H9 (cell line): ENCODE results near the gene EPB41L4B. TPM values are rescaled to one million over a fixed set of nuclear protein-coding genes. Genes with fewer than 3 reads are reported as not detected.

Experiments used
- DNase-seq: peaks from one replicate; pipeline ENCODE4 v3.0.0-alpha.2; 2017
- H2AFZ ChIP-seq: one replicate; pipeline ENCODE4 v1.6.1; 2013; ENCODE audit warnings: mild to moderate bottlenecking, low read length, control low read depth, moderate library complexity
- H2AK5ac ChIP-seq: 2 replicates; pipeline ENCODE4 v1.6.1; 2013; ENCODE audit warnings: low read length, control low read depth, mixed read lengths; ENCODE audit not compliant: insufficient read length
- H2BK120ac ChIP-seq: one replicate; pipeline ENCODE4 v1.6.1; 2013; ENCODE audit warnings: low read depth, mild to moderate bottlenecking, low read length, control low read depth, inconsistent platforms; ENCODE audit not compliant: poor library complexity, severe bottlenecking
- H2BK12ac ChIP-seq: 2 replicates; pipeline ENCODE4 v1.6.1; 2013; ENCODE audit warnings: low read length, control low read depth, mixed read lengths, low read depth; ENCODE audit not compliant: insufficient read length
- H2BK15ac ChIP-seq: 2 replicates; pipeline ENCODE4 v1.6.1; 2013; ENCODE audit warnings: low read depth, low read length, control low read depth
- H2BK20ac ChIP-seq: one replicate; pipeline ENCODE4 v1.6.1; 2013; ENCODE audit warnings: low read depth, mild to moderate bottlenecking, low read length, control low read depth, inconsistent platforms; ENCODE audit not compliant: poor library complexity, severe bottlenecking
- H2BK5ac ChIP-seq: 2 replicates; pipeline ENCODE4 v1.6.1; 2013; ENCODE audit warnings: low read length, control low read depth, mixed read lengths; ENCODE audit not compliant: insufficient read length
- H3K14ac ChIP-seq: 2 replicates; pipeline ENCODE4 v1.6.1; 2013; ENCODE audit warnings: low read length, control low read depth; ENCODE audit not compliant: insufficient read depth
- H3K18ac ChIP-seq: 2 replicates; pipeline ENCODE4 v1.6.1; 2013; ENCODE audit warnings: low read depth, mild to moderate bottlenecking, mixed read lengths, low read length, control low read depth; ENCODE audit not compliant: insufficient read length
- H3K23ac ChIP-seq: 2 replicates; pipeline ENCODE4 v1.6.1; 2013; ENCODE audit warnings: low read length, control low read depth, mixed read lengths, low read depth; ENCODE audit not compliant: insufficient read length
- H3K23me2 ChIP-seq: 2 replicates; pipeline ENCODE4 v1.6.1; 2013; ENCODE audit warnings: low read depth, mild to moderate bottlenecking, mixed read lengths, low read length, control low read depth; ENCODE audit not compliant: insufficient read length, poor library complexity, severe bottlenecking
- H3K27ac ChIP-seq: 2 replicates; pipeline ENCODE4 v1.5.1; 2013; ENCODE audit warnings: low read length, control low read depth, mixed read lengths, low read depth; ENCODE audit not compliant: insufficient read length
- H3K27me3 ChIP-seq: 2 replicates; pipeline ENCODE4 v1.6.1; 2013; ENCODE audit warnings: low read length, control low read depth, inconsistent platforms; ENCODE audit not compliant: insufficient read depth
- H3K4ac ChIP-seq: 2 replicates; pipeline ENCODE4 v1.6.1; 2013; ENCODE audit warnings: low read depth, mild to moderate bottlenecking, control low read depth, inconsistent platforms, low read length, moderate library complexity
- H3K4me1 ChIP-seq: 2 replicates; pipeline ENCODE4 v1.6.1; 2013; ENCODE audit warnings: low read length, control low read depth, inconsistent platforms; ENCODE audit not compliant: insufficient read depth
- H3K4me2 ChIP-seq: 2 replicates; pipeline ENCODE4 v1.6.1; 2013; ENCODE audit warnings: low read length, control low read depth, mixed read lengths; ENCODE audit not compliant: insufficient read length, insufficient read depth
- H3K56ac ChIP-seq: 2 replicates; pipeline ENCODE4 v1.6.1; 2013; ENCODE audit warnings: low read depth, mild to moderate bottlenecking, mixed read lengths, low read length, control low read depth; ENCODE audit not compliant: insufficient read length
- H3K79me1 ChIP-seq: 2 replicates; pipeline ENCODE4 v1.6.1; 2013; ENCODE audit warnings: low read depth, mild to moderate bottlenecking, moderate library complexity, low read length, control low read depth, inconsistent platforms; ENCODE audit not compliant: insufficient read depth, poor library complexity, severe bottlenecking
- H3K79me2 ChIP-seq: 2 replicates; pipeline ENCODE4 v1.6.1; 2013; ENCODE audit warnings: low read length, control low read depth, inconsistent platforms; ENCODE audit not compliant: insufficient read depth
- H3K9ac ChIP-seq: 2 replicates; pipeline ENCODE4 v1.6.1; 2013; ENCODE audit warnings: low read length, control low read depth, mixed read lengths; ENCODE audit not compliant: insufficient read length; ENCODE audit errors: extremely low read depth
- H3K9me3 ChIP-seq: one replicate; pipeline ENCODE4 v1.6.1; 2013; ENCODE audit warnings: low read depth, low read length, inconsistent platforms; ENCODE audit not compliant: control insufficient read depth
- H3T11ph ChIP-seq: one replicate; pipeline ENCODE4 v1.6.1; 2013; ENCODE audit warnings: mild to moderate bottlenecking, low read length, control low read depth, inconsistent platforms
- H4K20me1 ChIP-seq: one replicate; pipeline ENCODE4 v1.6.1; 2013; ENCODE audit not compliant: control insufficient read depth, insufficient read length, insufficient read depth
- H4K5ac ChIP-seq: 2 replicates; pipeline ENCODE4 v1.6.1; 2013; ENCODE audit warnings: low read depth, mild to moderate bottlenecking, mixed read lengths, low read length, control low read depth; ENCODE audit not compliant: insufficient read length
- H4K8ac ChIP-seq: replicated peaks from 2 replicates; pipeline ENCODE4 v1.6.1; 2013; ENCODE audit warnings: low read length, control low read depth, mixed read lengths, low read depth; ENCODE audit not compliant: insufficient read length
- H4K91ac ChIP-seq: 2 replicates; pipeline ENCODE4 v1.6.1; 2013; ENCODE audit warnings: low read depth, mild to moderate bottlenecking, moderate library complexity, mixed read lengths, low read length, control low read depth; ENCODE audit not compliant: insufficient read length
- H3K27ac Mint-ChIP-seq, 3 experiments: 2 replicates in 2 of 3; 3 replicates in 1 of 3; pipeline ENCODE4 v1.8.0; 2020 to 2021; ENCODE audit warnings: mixed read lengths in 3 of 3, mild to moderate bottlenecking in 1 of 3, moderate library complexity in 1 of 3
- H3K27me3 Mint-ChIP-seq: 2 replicates; pipeline ENCODE4 v1.8.0; 2021; ENCODE audit warnings: low read depth, mild to moderate bottlenecking, moderate library complexity, mixed read lengths
- H3K36me3 Mint-ChIP-seq, 3 experiments: 2 replicates in 2 of 3; 3 replicates in 1 of 3; pipeline ENCODE4 v1.8.0; 2020 to 2021; ENCODE audit warnings: low read depth in 3 of 3, mixed read lengths in 3 of 3; ENCODE audit not compliant: insufficient read depth in 1 of 3
- H3K4me1 Mint-ChIP-seq, 2 experiments: 2 replicates each; pipeline ENCODE4 v1.8.0; 2020; ENCODE audit warnings: mixed read lengths in 2 of 2
- H3K4me3 Mint-ChIP-seq, 2 experiments: 2 replicates in 1 of 2; 3 replicates in 1 of 2; pipeline ENCODE4 v1.8.0; 2020 to 2021; ENCODE audit warnings: mild to moderate bottlenecking in 2 of 2, mixed read lengths in 2 of 2, moderate library complexity in 1 of 2
- H3K9me3 Mint-ChIP-seq, 2 experiments: 2 replicates in 1 of 2; 3 replicates in 1 of 2; pipeline ENCODE4 v1.8.0; 2020; ENCODE audit warnings: mild to moderate bottlenecking in 2 of 2, mixed read lengths in 2 of 2, moderate library complexity in 1 of 2
- CTCF ChIP-seq: fragments of 200-600 bp; sonication (generic); conservative IDR thresholded peaks from 3 replicates; pipeline ENCODE4 v1.8.0; 2021; ENCODE audit warnings: antibody characterized with exemption, mild to moderate bottlenecking
- WGBS: extraction: QIAGEN DNeasy Blood & Tissue Kit; methylation state at CpG from one replicate; pipeline ENCODE4 v1.1.7; 2013; ENCODE audit warnings: missing lambda C conversion rate, low lambda C conversion rate, mixed read lengths; ENCODE audit not compliant: insufficient read length; ENCODE audit errors: extremely low coverage; 5-methylcytosine and 5-hydroxymethylcytosine counted together
- total RNA-seq: library from RNA; stranded (reverse); gene quantifications from 2 replicates; pipeline ENCODE4 v1.2.1, GENCODE V29; 2021

Gene EPB41L4B
- total RNA-seq, 1 experiment from 2014 or later, result 18.9 TPM

DNA sequence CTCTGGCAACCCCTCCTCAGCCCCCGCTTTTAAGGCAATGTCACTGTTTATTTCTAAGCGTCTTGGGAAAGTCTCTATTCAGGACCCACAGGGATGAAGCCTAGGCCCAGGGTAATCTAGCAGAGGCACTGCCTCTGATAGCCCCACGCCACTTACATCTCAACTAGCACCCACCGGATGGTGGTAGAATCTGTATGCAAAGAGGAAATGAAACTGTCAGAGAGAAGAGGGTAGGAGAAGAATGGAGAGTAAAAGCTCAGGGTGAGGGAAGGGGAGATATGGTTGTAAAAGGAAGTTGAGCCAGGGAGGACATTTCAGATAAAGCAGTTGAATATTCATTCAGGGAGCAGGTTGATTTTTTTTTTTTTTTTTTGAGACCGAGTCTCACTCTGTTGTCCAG lies 156.8 kb downstream of the EPB41L4B start:
- H2BK15ac ChIP-seq, result no peak overlapping the region
- H3K27ac ChIP-seq, result no peak overlapping the region
- peaks cover 8 to 10% of the 10 kb centered on the region in 2 experiments; a peak in 4 of 5 replicates for H3K9me3 Mint-ChIP-seq
- H2BK120ac ChIP-seq, result no peak overlapping the region
- no peak overlapping the region for H3K56ac ChIP-seq
- H4K5ac ChIP-seq, result no peak overlapping the region
- H4K91ac ChIP-seq, result no peak overlapping the region
- peaks cover 0 to 15% (median 2%) of the 10 kb centered on the region in 3 experiments; a peak in 5 of 7 replicates for H3K36me3 Mint-ChIP-seq
- no peak overlapping the region for H4K8ac ChIP-seq
- H3K23me2 ChIP-seq, result peaks cover 2% of the 10 kb centered on the region
- no peak overlapping the region for H2AK5ac ChIP-seq
- H2BK12ac ChIP-seq, result no peak overlapping the region
- H3T11ph ChIP-seq, result no peak overlapping the region
- H2BK5ac ChIP-seq, result no peak overlapping the region
- H3K4me1 ChIP-seq, result no peaks in the 10 kb centered on the region
- no peaks in the 10 kb centered on the region for H4K20me1 ChIP-seq
- no peak overlapping the region for H3K4ac ChIP-seq
- no peak overlapping the region for H2AFZ ChIP-seq
- H3K79me1 ChIP-seq, result no peaks in the 10 kb centered on the region
- H3K79me2 ChIP-seq, result no peaks in the 10 kb centered on the region
- no peak overlapping the region for H2BK20ac ChIP-seq
- H3K4me3 Mint-ChIP-seq, result peak overlapping the region in 1 of 2 experiments; percentile 41; a peak in 1 of 5 replicates
- H3K4me1 Mint-ChIP-seq, result peaks cover 9 to 18% of the 10 kb centered on the region in 2 experiments
- H3K4me2 ChIP-seq, result no peak overlapping the region
- no peak overlapping the region for H3K14ac ChIP-seq
- H3K9me3 ChIP-seq, result no peaks in the 10 kb centered on the region
- TF ChIP-seq CTCF, result no peak
- DNase-seq, result no peak
- H3K27me3 ChIP-seq, result no peaks in the 10 kb centered on the region; the same call in 1 of the 2 replicates
- H3K27ac Mint-ChIP-seq, result peak overlapping the region in 1 of 3 experiments; percentile 5; a peak in 3 of 7 replicates
- WGBS, result no CpG with 5 or more reads among the region's 5 CpGs
- H3K27me3 Mint-ChIP-seq, result peaks cover 55% of the 10 kb centered on the region
- H3K9ac ChIP-seq, result no peak overlapping the region
- no peak overlapping the region for H3K23ac ChIP-seq
- no peak overlapping the region for H3K18ac ChIP-seq
